ENCODE measurements around the gene CARS2.

- TF ChIP-seq CTCF (IDR thresholded peaks at IDR 0.05) (no peak), POLR2A (IDR thresholded peaks at IDR 0.05) (no peak)
These were observed 58.6 kb downstream of the CARS2 start for GRCh38 chr13:110647365-110647737.
